ENCODE data around the gene SYNRG.
"Not testable (repeated sequence)": the region's sequence is repeated elsewhere in the genome, so short reads cannot be mapped to it uniquely, and the experiment has no call there.

The SYNRG gene

DNA sequence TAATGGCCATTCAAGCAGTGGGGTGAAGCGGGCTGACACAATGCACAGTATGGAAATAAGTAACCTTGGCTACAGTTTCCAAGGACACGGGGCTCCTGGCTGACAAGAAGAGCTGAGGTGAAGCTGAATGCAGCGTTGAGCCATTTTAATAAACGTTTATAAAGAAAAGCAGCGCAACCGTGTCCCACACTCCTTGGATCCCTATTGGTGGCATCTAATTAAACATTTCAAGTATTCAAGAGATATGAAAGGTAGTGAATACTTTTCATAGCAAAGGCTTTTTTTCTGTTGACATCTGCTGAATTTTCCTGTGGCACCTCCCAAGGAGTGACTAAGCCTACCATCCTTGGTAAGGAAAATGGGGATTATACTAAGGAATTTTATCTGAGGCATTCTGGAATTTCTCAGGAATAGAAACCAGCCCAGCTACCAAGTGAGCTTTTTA, 93.1 kb downstream of the SYNRG start:
- Histone ChIP-seq H3K4me3 (ENCODE audit: low read depth, low read length, poor library complexity, severe bottlenecking) (no peak overlapping the region), H3K36me3 (ENCODE audit: insufficient read depth, low read length) (peaks cover 67% of the 10 kb centered on the region), H3K4me2 (ENCODE audit: low read length) (no peak overlapping the region), H3K9ac (ENCODE audit: low read length) (no peak overlapping the region), H4K20me1 (ENCODE audit: insufficient read depth, low read length) (no peaks in the 10 kb centered on the region), H3K4me1 (ENCODE audit: insufficient read depth, low read length, severe bottlenecking) (no peaks in the 10 kb centered on the region), H2AFZ (ENCODE audit: low read length) (no peak overlapping the region), H3F3A (ENCODE audit: insufficient read depth, low read length) (no peaks in the 10 kb centered on the region), H3K27ac (ENCODE audit: low read depth, low read length, poor library complexity, severe bottlenecking) (no peak overlapping the region), H3K27me3 (ENCODE audit: insufficient read depth, low read length) (no peaks in the 10 kb centered on the region), H3K9me2 (ENCODE audit: low read depth, low read length) (no peaks in the 10 kb centered on the region), H3K79me2 (ENCODE audit: insufficient read depth, low read length) (no peaks in the 10 kb centered on the region), H3K9me3 (ENCODE audit: low read length) (no peaks in the 10 kb centered on the region)
- TF ChIP-seq EZH2 (IDR thresholded peaks at IDR 0.05; ENCODE audit: borderline replicate concordance, low read length), result no peak
- TF ChIP-seq, protein P1, sequence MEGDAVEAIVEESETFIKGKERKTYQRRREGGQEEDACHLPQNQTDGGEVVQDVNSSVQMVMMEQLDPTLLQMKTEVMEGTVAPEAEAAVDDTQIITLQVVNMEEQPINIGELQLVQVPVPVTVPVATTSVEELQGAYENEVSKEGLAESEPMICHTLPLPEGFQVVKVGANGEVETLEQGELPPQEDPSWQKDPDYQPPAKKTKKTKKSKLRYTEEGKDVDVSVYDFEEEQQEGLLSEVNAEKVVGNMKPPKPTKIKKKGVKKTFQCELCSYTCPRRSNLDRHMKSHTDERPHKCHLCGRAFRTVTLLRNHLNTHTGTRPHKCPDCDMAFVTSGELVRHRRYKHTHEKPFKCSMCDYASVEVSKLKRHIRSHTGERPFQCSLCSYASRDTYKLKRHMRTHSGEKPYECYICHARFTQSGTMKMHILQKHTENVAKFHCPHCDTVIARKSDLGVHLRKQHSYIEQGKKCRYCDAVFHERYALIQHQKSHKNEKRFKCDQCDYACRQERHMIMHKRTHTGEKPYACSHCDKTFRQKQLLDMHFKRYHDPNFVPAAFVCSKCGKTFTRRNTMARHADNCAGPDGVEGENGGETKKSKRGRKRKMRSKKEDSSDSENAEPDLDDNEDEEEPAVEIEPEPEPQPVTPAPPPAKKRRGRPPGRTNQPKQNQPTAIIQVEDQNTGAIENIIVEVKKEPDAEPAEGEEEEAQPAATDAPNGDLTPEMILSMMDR (IDR thresholded peaks at IDR 0.05; ENCODE audit: low read length), result no peak

DNA sequence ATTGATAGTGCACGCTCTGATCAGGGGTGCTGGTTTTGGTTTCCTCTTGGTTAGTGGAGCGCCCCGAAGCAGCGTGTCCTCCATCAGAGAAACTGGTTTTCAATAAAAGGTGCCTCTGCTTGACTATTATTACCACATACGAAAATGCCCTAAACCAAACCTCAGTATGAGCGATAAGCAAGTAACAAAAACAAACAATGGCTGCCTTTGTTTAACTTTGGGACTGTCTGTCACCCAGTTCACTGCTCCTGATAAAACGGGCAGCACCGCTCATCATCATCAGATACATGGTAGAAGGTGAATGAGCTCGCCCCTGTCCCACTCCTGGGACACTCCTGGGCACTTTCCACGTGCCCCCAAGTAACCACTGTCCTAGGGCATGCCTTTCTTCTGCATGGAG, 95.5 kb downstream of the SYNRG start:
- H3K36me3 ChIP-seq (ENCODE audit: insufficient read depth, low read length), result peaks cover 47% of the 10 kb centered on the region
- H3K4me2 ChIP-seq (ENCODE audit: low read length), result no peak overlapping the region
- H3F3A ChIP-seq (ENCODE audit: insufficient read depth, low read length), result no peaks in the 10 kb centered on the region
- H2AFZ ChIP-seq (ENCODE audit: low read length), result no peak overlapping the region
- TF ChIP-seq, protein P1 (IDR thresholded peaks at IDR 0.05; ENCODE audit: low read length), result no peak
- TF ChIP-seq EZH2 (IDR thresholded peaks at IDR 0.05; ENCODE audit: borderline replicate concordance, low read length), result no peak
- no peaks in the 10 kb centered on the region for H3K27me3 ChIP-seq (ENCODE audit: insufficient read depth, low read length)
- H3K27ac ChIP-seq (ENCODE audit: low read depth, low read length, poor library complexity, severe bottlenecking), result no peak overlapping the region
- H3K4me3 ChIP-seq (ENCODE audit: low read depth, low read length, poor library complexity, severe bottlenecking), result no peak overlapping the region
- peaks cover 10% of the 10 kb centered on the region for H3K4me1 ChIP-seq (ENCODE audit: insufficient read depth, low read length, severe bottlenecking)
- H4K20me1 ChIP-seq (ENCODE audit: insufficient read depth, low read length), result no peaks in the 10 kb centered on the region
- H3K79me2 ChIP-seq (ENCODE audit: insufficient read depth, low read length), result no peaks in the 10 kb centered on the region
- H3K9me3 ChIP-seq (ENCODE audit: low read length), result no peaks in the 10 kb centered on the region
- no peak overlapping the region for H3K9ac ChIP-seq (ENCODE audit: low read length)
- H3K9me2 ChIP-seq (ENCODE audit: low read depth, low read length), result no peaks in the 10 kb centered on the region

DNA sequence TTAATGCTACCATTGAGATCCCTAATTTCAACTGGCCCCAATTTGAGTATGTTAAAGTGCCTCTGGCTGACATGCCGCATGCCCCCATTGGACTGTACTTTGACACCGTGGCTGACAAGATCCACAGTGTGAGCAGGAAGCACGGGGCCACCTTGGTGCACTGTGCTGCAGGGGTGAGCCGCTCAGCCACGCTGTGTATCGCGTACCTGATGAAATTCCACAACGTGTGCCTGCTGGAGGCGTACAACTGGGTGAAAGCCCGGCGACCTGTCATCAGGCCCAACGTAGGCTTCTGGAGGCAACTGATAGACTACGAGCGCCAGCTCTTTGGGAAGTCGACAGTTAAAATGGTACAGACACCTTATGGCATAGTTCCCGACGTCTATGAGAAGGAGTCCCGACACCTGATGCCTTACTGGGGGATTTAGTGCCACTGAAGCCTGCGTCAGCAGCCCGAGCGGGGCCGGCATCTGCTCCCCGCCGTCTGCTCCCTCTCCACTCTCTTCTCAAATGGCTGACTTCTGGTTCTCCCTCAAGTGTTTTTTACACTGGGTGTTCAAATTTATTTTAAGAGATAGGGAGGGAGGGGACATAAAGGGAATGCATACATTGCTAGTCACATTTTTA, 96.7 kb downstream of the SYNRG start:
- Histone ChIP-seq H3K4me1 (ENCODE audit: insufficient read depth, low read length, severe bottlenecking) (peaks cover 10% of the 10 kb centered on the region), H3K27ac (ENCODE audit: low read depth, low read length, poor library complexity, severe bottlenecking) (no peak overlapping the region), H3F3A (ENCODE audit: insufficient read depth, low read length) (no peaks in the 10 kb centered on the region), H3K27me3 (ENCODE audit: insufficient read depth, low read length) (no peaks in the 10 kb centered on the region), H4K20me1 (ENCODE audit: insufficient read depth, low read length) (no peaks in the 10 kb centered on the region), H3K9ac (ENCODE audit: low read length) (no peak overlapping the region), H3K4me3 (ENCODE audit: low read depth, low read length, poor library complexity, severe bottlenecking) (no peak overlapping the region), H3K4me2 (ENCODE audit: low read length) (no peak overlapping the region), H3K36me3 (ENCODE audit: insufficient read depth, low read length) (peaks cover 36% of the 10 kb centered on the region), H3K9me2 (ENCODE audit: low read depth, low read length) (no peaks in the 10 kb centered on the region), H2AFZ (ENCODE audit: low read length) (no peak overlapping the region), H3K79me2 (ENCODE audit: insufficient read depth, low read length) (no peaks in the 10 kb centered on the region), H3K9me3 (ENCODE audit: low read length) (no peaks in the 10 kb centered on the region)
- TF ChIP-seq, protein P1 (IDR thresholded peaks at IDR 0.05; ENCODE audit: low read length), result no peak

DNA sequence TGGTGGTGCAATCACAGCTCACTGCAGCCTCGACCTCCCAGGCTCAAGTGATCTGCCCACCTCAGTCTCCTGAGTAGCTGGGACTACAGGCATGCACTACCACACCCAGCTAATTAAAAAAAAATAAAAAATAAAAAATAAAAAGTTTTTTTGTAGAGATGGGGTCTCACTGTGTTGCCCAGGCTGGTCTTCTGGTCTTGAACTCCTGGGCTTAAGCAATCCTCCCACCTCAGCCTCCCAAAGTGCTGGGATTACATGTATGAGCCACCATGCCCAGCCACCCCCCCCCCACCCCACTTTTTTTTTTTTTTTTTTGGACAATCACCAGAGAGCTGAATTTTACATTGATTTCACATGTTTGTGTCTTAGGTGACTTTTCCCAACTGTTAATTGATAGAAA, 97.6 kb downstream of the SYNRG start:
- peaks cover 28% of the 10 kb centered on the region for H3K36me3 ChIP-seq (ENCODE audit: insufficient read depth, low read length)
- H3K9ac ChIP-seq (ENCODE audit: low read length); H3K9me2 ChIP-seq (ENCODE audit: low read depth, low read length); H3K4me3 ChIP-seq (ENCODE audit: low read depth, low read length, poor library complexity, severe bottlenecking); H3K27ac ChIP-seq (ENCODE audit: low read depth, low read length, poor library complexity, severe bottlenecking); H3F3A ChIP-seq (ENCODE audit: insufficient read depth, low read length); H3K9me3 ChIP-seq (ENCODE audit: low read length); H3K4me2 ChIP-seq (ENCODE audit: low read length); H3K27me3 ChIP-seq (ENCODE audit: insufficient read depth, low read length); H3K79me2 ChIP-seq (ENCODE audit: insufficient read depth, low read length); H2AFZ ChIP-seq (ENCODE audit: low read length); H4K20me1 ChIP-seq (ENCODE audit: insufficient read depth, low read length); H3K4me1 ChIP-seq (ENCODE audit: insufficient read depth, low read length, severe bottlenecking): not testable (repeated sequence)

Measured in OCI-LY1 (cell line).